A549 (cell line): ENCODE data around the gene TFDP1.
"Not testable (repeated sequence)": the region's sequence is repeated elsewhere in the genome, so short reads cannot be mapped to it uniquely, and the experiment has no call there.

Source experiments
- CTCF ChIP-seq: fragments of >200 bp; sonication (Bioruptor Twin); formaldehyde crosslinking; IDR thresholded peaks from 3 replicates; pipeline ENCODE4 v1.5.1; 2016
- EP300 ChIP-seq, 2 experiments: fragments of >200 bp; sonication (Bioruptor Twin); formaldehyde crosslinking; IDR thresholded peaks; 2 replicates in 1 of 2; 3 replicates in 1 of 2; pipeline ENCODE4 v1.6.1; 2016 to 2017
- JUN ChIP-seq, 2 experiments: fragments of >200 bp; sonication (Bioruptor Twin); formaldehyde crosslinking; IDR thresholded peaks; 2 replicates in 1 of 2; 3 replicates in 1 of 2; pipeline ENCODE4 v1.6.1; 2016 to 2017
- POLR2A ChIP-seq: IDR thresholded peaks from 2 replicates; pipeline ENCODE4 v1.6.1; 2012; ENCODE audit warnings: mild to moderate bottlenecking, low read length
- ZFP36 ChIP-seq: fragments of 450-650 bp; IDR thresholded peaks from 2 replicates; pipeline ENCODE4 v1.6.1; 2014; ENCODE audit warnings: borderline replicate concordance; ENCODE audit not compliant: partially characterized antibody

- not testable (repeated sequence) for TF ChIP-seq CTCF; JUN (IDR thresholded peaks at IDR 0.05); EP300 (IDR thresholded peaks at IDR 0.05); POLR2A; ZFP36
Measured at GRCh38 chr13:113621986-113622550, 37.5 kb downstream of the TFDP1 start.
